NCI-H2081 treated with DMSO at 0.1 percent for 48 hours (cell line): ENCODE data around the gene TDRD9.

Source experiments
- DNase-seq: peaks from one replicate; lab custom pipeline; 2025; lab: John Stamatoyannopoulos, UW

TDRD9 gene

DNA sequence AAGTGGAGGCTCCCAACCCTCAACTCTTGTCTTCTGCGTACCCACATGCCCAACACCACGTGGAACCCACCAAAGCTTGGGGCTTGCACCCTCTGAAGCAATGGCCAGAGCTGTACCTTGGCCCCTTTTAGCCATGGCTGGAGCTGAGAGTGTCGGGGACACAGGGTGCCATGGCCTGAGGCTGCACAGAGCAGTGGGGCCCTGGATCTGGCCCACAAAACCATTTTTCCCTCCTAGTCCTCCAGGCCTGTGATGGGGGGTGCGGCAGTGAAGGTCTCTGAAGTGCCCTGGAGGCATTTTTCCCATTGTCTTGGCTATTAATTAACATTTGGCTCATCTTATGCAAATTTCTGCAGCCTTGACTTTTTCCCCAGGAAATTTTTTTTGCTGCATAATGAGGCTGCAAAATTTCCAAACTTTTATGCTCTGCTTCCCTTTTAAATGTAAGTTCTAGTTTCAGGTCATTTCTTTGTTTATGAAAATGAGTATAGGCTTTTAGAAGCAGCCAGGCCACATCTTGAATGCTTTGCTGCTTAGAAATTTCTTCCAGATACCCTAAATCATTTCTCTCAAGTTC lies 138.6 kb downstream of the TDRD9 start:
- DNase-seq = no peak

DNA sequence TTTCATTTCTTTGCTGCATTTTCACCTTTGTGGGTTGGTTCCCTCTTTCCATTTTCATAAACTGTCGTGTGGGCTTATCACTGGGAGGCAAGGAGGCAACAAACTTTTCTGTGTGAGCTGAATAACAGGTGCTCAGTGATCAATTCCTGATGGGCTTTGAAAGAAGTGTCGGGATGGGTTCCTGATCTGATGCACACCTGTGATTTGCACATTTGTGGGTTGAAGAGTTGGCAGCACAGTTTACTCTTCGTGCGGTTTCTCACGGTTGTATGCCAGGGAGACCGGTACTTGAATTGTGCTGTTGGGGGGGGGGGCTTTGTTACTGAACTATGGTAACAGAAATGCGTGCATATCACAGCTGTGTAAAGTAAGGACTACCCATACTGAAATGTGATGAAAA lies 141.3 kb downstream of the TDRD9 start:
- no peak for DNase-seq

DNA sequence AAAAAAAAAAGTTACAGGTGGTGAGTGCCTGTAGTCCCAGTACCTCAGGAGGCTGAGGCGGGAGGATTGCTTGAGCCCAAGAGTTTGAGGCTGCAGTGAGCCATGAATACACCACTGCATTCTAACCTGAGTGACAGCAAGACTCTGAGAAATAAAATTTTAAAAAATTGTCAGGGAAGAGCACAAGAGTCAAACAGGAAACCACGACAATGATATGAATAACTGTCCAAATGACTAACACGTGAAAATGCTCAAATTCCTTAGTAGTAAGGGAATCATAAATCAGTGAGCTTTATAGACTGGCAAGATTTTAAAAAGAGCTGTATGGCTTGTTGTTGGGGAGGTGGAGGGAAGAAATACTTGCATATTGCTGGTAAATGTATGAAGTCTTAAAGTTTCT lies 144.3 kb downstream of the TDRD9 start:
- DNase-seq = no peak

DNA sequence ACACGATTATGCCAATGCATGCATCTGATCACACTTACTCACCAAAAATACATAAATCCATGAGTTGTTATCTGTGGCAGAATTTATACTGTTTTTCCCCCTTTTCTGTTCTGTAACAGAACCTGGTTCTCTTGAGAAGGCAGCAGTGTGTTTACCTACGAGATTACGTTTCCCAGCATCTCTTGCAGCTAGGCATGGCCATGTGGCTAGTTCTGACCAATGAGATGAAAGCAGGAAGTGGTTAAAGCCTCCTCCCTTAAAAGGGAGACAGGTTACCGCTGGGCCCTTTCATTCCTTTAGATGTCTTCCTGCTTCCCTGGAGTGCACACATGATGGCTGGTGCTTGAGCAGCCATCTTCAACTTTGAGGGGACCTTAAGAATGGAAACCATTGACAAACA lies 145.5 kb downstream of the TDRD9 start:
- DNase-seq = no peak

DNA sequence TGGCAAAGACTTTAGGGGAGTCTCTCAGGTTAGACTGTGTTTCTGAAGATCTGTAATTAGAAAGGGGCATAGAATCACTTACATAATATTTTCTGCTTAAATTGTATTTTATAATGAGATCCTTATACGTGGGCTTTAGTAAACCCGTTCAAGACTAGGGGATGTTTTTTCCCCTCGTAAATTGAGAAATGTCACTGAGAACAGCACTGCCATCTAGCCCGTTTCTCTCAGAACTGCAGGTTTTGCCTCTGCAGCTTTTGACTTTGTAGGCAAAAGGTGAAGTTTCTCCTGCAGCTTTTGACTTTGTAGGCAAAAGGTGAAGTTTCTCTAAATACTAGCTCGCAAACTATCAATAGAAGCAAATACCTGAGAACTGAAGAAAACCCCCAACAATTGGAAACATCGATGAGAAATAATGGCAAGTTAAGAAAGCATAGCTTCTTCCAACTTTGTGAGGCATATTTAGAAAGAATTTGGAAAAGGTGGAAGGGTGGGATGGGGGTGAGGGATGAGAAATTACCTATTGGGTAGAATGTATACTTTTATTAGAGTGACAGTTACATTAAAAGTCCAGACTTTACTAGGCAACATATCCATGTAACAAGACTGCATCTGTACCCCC lies 147.4 kb downstream of the TDRD9 start:
- no peak for DNase-seq

DNA sequence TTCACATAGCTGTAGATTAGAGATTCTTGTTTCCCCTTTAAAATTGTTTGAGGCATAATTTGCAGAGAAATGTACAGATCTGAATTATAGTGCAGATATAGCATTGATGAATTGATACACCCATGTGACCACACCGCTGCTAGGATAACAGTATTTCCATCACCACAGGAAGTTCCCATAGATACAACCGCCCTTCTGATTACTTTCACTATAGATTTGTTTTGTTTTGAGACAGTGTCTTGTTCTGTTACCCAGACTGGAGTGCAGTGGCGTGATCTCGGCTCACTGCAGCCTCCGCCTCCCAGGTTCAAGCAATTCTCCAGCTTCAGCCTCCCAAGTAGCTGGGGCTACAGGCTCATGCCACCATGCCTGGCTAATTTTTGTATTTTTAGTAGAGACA lies 148.5 kb downstream of the TDRD9 start:
- DNase-seq = no peak

DNA sequence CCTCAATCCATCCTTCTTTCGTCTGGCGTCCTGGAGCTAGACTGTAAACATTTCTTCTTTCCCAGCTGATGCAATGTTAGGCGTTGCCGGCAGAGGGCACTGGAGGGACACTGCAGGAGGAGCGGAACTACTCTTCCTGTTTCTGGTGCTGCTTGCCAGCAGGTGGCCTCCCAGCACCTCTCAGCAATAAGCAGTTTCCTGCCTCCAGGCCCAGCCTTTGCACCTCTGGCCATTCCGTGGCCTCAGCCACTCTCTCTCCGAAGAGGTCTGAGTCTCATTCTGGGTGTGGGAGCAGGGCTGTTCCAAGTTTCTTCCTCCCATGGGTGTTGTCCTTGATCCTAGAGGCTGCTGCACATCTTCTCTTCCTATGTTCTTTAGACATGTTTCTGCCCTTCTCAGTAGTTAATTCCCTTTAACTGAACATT lies 149.8 kb downstream of the TDRD9 start:
- DNase-seq = peak; percentile 66

DNA sequence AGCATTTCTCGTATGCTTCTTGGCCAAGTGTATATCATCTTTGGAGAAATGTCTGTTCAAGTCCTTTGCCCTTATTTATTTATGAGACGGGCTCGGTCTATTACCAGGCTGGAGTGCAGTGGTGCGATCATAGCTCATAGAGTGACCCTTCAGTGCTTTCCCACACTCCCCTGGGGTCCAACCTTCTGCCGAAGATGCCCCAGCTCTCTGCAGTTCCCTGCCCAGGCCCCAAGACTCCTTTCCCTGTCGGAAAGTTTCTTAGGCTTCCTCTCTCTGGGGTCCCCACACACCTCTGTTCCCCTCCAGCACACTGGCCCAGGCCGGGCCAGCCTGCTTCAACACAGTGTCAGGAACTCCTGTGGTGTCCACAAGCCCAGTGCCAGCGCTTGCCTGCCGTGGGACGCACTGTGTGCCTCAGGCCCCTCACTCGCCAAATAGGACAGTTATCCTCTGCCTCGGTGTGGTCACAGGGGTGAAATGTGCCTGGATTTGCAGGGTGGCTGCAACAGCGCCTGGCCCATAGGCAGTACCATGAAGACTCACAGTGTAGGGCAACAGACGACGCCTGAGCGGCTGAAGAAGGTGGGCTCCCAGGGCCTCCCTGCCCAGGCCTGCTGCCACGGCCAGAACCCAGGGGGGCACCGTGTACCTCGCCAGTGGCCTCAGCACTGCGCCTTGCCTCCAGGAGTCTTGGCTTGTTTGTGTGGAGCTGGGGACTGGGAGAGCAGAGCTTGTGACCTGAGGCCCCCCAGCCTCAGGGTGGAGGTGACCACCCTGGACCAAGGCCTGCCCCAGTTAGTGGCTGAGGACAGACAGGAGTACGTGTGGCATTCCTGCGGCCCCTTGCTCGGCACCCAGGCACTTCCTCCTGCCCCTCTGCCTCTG lies 152.4 kb downstream of the TDRD9 start:
- DNase-seq = no peak

DNA sequence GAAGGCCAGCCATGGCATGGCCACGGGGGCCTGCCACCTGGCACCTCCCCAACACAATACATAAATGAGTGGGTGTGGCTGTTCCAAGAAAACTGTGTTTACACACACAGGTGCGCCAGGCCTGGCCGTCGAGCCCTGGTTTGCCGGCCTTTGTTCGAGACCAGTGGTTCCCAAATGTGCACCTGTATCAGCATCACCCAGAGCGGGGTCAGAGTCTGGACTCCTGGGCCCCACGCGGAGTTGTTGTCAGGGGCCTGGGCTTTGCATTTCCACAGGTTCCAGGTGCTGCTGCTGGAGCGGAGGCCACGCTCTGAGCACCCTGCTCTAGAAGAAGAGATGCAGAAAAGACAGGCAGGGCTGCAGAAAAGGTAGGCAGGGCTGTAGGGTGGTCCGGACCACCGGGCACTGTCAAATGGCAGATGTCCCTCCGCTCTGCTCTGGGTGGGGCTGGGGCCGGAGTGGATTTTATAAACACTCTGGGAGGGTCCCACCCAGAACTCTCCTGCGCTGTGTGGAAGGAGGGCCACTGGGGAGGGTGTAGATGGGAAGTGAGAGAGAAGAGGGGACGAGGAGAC lies 153.1 kb downstream of the TDRD9 start:
- DNase-seq = no peak

DNA sequence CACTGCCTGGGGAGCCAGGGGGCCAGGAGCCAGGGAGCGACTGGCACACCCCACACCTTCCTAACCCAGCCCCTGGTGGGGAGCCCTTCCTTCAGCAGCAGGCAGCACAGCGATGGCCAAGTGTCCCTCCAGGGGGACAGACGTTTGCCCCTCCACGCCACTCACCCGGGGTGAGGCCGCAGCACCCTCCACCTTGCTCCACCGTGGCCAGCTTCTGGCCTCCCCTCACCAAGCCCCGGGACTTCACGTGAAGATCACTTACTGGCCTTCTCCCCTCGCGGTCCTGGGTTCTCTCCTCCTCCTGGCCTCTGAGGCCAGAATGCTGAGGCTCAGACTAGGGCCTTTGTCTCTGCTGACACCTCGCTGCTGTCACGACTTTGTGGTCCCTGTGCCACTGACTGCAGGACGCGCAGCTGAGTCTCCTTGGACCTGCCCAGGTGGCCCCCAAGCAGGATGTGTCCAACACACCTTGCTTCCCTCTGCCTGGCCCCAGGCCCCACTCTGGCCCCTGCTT lies 153.8 kb downstream of the TDRD9 start:
- DNase-seq = no peak

DNA sequence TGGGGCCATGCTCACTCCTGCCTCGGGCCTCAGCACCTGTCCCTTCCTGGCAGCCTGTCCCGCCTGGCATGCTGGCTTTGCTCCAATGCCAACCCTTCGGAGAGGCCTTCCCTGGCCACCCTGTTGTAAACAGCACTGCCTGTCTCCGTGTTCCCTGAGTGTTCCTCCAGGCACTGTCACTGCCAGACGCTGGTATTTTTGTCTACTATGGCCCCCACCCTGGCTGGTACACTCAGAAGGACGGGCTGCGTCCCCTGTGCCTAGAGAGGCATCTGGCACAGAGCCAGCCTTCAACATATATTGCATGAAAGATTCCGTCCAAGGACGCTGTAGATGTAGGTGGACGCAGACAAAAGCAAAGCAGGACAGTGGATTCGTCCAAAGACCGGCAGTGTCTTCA lies 154.6 kb downstream of the TDRD9 start:
- no peak for DNase-seq

DNA sequence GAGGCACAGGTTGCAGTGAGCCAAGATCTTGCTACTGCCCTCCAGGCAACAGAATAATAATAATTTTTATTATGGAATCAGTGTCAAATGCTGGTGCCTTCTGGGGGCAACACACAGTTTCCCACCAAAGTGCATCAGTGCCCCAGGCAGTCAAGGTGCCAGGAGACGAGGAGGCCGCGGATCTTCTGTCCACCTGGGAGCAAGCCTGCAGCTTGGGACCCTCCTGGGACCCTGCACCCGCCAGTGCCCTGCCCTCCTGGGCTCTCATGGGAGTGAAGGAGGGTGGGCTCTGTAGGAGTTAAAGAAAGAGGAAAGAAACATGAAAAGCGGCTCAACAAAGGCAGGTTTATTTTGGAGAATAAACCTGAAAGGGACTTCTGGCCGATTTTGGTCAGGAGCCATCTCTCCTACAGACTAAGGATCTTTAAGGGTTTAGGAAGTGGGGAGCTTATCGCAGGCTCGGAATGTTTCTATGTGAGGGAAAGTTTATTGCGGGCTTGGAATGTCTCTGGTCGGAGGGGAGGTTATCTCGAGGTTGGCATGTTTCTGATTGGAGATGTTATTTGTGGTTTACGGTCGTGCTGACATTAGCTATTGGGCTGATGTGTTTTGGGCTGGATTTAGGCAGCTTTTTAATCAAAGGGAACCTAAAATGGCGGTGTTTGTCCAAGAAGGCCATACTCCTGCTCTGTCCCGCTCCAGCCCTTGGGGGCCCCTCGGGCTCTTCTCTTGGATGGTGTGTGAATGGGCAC lies 156.2 kb downstream of the TDRD9 start:
- no peak for DNase-seq

DNA sequence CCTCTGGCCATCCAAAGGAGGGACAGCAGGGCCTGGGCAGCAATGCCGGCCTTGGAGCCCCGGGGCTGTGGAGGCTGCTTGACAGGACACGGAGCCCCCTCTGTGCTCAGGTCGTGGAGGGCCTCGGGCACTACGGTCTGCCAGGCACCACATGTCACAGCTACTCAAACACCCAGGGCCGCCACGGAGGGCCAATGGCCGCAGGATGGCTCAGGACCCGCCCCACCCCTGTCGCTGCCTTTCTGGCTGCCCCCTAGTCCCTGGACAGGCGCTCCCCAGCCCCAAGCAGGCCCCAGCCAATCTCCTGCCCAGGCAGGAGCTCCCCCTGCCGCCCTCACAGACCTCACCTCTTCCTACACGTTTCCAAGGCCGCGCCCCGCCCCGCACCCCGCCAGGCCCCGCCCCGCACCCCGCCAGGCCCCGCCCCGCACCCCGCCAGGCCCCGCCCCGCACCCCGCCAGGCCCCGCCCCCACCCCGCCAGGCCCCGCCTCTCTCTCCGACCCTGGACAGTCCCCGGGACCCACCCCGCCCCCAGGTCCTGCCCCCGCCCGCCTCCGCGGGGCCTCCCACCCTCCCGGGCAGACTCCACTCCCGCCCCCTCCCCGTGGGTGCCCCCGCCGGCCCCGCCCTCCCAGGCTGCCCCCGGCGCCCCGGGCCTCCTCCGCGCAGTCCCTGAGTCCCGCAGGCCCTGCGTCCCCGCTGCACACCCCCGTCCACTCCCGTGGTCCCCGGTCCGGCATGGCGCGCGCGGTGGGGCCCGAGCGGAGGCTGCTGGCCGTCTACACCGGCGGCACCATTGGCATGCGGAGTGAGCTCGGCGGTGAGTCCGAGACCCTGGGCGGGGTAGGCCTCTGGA lies 157.0 kb downstream of the TDRD9 start, which contains the start of gene ASPG:
TSS of gene ASPG (plus strand) at position 669 of the 857 bp plus-strand sequence. CDS start at position 740, 71 bp downstream.
- no peak for DNase-seq

DNA sequence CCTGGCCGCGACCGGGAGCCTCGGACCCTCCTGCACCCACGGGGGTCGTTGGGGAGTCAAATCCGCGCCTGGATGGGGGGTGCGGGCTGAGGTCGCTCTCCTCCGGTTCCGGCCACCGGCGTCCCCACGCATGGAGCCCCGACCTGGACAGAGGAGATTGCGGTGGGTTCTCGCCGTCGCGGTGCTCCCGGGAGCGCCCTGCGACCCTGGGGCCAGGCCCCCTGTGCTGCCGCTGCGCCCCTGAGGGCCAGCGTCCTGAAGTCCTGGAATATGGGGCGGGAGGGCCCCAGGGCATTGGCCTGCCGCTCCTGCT lies 157.6 kb downstream of the TDRD9 start:
- DNase-seq = no peak

DNA sequence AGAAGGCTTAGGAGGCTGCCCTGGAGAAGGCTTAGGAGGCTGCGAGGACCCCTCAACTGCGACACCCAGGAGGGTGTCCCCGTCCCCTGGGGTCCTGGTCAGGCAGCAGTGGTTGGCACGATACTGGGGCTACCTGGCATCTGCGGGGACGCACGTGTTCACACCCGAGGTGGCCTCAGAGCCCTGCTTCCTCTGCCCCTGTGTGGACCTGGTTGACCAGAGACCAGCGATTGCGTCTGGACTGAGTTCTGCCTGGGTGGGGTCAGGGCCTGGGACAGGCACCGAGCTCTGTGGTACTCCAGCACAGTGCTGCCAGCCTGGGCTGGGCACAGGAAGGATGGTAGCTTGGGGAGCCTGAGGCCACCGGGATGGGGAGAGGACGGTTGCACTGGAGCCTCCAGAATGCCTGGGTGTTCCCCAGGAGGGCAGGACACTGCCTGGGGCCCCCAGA lies 158.0 kb downstream of the TDRD9 start:
- no peak for DNase-seq

DNA sequence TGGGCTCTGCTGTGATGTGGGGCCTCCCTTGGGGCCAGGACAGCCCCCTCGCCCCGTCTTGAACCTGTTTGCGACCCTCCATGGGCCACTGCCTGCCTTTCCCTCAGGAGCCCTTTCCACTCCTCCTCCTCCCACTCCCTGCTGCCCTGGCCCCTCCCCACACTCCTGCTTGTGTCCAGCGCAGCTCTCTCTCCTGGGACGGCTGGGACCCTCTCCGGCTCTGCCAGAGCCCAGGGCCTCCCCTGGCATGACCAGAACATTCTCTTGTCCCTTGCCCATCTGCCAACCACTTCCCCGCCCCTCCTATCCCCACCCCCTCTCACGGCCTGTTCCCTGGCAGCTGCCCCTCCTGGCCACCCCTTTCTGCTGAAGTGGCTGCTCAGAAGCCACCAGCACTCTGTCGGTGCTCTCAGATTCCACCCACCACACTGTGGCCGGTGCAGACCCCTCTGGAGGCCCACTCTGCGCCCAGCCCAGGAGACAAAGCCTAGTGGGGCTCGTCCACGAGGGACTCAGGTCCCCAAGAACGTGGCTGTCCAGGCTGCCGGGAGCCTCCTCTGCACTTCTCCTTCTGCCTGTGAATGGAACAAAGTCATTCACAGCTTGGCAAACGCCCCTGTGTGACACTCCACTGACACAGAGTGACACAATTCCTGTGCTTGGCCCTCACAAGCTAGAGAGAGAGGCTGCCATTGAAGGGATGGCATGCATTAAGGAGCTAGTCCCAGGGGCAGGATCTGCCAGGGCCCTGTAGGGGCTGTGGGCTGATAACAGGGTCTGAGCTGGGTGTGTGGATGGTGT lies 158.6 kb downstream of the TDRD9 start:
- DNase-seq = no peak

DNA sequence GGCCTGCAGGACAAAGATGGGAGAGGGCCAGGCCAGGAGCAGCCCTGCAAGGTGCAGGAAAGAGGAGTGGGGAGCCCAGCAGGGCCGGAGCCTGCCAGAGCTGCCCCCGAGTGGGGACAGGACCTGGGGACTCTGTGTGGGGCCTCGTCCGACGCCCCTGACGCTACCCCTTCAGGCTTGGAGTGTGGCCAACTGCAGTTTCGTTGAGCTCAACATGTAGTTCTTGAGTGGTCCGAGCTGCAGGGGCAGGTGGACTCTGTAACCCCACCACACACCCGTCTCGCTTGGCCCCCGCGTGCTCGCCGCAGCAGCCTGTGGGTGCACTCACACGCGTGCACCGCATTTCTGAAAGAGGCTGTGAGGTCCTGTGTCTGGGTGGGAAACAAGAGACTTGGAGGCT lies 159.2 kb downstream of the TDRD9 start:
- DNase-seq = no peak

DNA sequence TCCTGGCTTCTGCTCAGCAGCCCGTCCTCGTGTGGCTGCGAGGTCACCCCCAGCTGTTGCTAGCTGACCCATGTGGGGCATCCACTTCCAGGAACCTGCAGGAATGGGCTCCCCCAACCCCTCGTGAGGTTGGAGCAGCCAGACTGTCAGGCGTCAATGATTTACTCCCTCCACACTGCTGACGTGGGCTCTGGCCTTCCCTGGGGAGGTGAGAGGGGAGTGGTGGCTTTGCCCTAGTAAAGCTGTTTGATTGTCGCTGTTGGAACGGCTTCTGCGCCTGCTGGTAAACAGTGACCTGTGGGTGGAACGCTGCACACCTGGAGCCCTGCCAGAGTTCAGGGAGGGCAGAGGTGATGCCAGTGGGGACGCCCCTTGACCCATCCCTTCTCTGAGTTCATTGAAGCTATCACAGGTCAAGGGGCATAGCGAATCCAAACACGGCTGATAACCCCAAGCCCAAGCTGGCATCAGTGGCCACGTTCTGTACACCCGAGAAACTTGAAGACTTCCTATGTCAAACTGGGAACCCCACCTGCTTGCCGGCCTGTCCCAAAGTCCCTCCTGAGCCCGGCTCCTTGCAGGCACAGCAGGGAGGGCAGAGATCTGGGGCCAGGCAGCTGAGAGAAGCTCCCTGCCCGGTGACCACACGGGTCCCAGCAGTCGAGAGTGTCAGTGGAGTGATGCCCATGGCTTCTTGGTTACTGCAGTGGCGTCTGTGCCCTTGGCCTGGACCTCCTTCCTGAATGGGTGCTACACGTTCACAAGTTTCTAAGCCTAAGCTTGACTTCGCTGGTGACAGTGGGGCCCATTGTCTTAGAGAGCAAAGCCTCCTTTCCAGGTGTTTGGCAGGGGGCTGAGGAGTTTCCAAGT lies 160.0 kb downstream of the TDRD9 start:
- no peak for DNase-seq
